HG03520 (cell line): Measurements from ENCODE around the gene SDCBP2.
"Not testable (repeated sequence)": the region's sequence is repeated elsewhere in the genome, so short reads cannot be mapped to it uniquely, and the experiment has no call there.

Experiments used
- ATAC-seq: cut with Tn5 transposase; IDR thresholded peaks from one replicate; pipeline ENCODE4 v1.9.1; 2021; ENCODE audit warnings: mild to moderate bottlenecking, moderate library complexity; ENCODE audit not compliant: unreplicated experiment

Gene SDCBP2

DNA sequence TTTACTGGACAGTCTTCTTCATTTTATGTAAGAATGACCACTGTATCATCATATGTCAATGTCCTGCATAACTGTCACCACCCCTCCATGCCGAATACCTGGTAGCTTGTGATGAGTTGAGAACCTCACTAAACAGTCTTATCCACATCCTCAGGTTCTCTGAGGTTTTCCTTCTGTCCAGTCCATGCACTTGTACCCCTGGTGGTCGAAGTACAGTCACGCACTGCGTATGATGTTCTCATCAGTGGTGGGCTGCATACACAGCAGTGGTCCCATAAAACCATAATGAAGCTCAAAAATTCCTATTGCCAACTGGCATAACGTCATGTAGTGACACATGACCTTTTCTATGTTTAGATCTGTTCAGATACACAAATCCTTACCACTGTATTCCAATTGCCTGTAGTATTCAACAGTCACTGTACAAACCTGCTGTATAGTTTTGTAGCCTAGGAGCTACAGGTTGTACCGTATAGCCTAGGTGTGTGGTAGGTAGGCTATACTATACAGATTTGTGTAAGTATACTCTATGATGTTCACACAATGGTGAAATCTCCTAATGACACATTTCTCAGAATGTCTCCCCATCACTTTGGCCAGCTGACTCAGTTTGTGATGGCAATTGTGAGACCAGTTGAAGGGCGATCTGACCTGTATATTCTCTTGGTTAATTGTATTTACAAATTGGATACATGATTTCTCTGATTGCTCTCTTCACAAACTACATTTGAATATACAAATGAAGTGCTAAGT lies 31.3 kb upstream of the SDCBP2 start:
- no peak for ATAC-seq

DNA sequence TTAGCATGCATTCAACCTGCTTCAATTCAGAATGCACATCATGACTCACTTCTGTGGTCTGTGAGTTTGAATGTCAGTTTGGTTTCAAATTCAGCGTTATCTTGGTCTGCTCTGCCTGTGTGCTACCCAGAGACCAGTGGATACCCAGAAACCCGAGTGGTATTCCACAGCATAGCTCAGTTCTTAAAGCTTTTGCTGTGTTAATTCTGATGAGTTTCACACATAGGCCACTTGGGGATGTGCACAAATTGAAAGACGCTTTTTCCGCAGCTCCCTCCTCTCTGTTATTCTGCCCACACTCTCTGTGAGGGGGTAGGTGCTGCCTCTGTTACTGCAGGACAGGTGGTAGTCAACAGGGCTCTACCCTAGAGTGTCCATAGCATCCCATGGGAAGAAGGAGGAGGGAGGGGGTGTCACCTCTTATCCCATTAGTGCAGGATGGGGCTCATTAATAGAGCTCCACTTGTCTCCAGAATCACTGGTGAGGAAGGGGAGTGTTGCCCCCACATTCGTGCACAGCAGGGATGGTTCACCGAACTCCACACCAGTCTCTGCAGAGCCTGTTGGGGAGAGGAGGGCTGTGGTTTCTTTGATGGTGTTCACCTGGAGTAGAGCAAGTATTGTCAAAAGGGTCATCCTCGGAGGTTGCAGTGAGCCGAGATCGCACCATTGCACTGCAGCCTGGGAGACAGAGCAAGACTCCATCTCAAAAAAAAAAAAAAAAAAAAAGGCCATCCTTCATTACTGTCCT lies 29.2 kb upstream of the SDCBP2 start:
- ATAC-seq, result no peak

DNA sequence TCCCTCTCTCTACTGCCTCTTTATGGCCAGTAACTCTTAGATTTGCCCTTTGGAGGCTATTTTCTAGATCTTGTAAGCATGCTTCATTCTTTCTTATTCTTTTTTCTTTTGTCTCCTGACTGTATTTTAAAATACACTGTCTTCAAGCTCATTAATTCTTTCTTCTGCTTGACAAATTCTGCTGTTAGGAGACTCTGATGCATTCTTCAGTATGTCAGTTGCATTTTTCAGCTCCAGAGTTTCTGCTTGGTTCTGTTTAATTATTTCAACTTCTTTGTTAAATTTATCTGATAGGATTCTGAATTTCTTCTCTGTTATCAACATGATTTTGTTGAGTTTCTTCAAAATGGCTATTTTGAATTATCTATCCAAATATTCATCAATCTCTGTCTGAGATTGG lies 25.0 kb upstream of the SDCBP2 start:
- ATAC-seq, result no peak

DNA sequence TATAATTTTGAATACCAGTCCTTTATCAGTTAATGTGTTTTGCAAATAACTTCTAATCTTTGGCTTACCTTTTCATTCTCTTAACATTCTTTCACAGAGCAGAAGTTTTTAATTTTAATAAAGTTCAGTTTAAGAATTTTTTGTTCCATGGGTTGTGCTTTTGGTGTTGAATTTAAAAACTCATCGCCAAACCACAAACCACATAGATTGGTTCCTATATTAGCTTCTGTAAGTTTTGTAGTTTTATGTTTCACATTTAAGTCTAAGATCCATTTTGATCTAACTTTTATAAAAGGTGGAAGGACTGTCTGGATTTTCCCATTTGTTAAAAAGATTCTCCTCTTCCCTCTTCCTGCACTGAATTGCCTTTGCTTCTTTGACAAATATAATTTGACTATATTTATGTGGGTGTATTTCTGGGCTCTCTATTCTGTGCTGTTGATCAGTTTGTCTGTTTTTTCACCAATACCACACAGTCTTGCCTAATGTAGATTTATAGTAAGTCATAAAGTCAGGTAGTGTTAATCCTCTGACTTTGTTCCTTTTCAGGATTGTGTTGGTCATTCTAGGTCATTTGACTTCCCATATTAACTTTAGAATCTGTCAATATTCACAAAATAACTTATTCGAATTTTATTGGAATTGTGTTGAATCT lies 17.5 kb upstream of the SDCBP2 start:
- ATAC-seq, result no peak

DNA sequence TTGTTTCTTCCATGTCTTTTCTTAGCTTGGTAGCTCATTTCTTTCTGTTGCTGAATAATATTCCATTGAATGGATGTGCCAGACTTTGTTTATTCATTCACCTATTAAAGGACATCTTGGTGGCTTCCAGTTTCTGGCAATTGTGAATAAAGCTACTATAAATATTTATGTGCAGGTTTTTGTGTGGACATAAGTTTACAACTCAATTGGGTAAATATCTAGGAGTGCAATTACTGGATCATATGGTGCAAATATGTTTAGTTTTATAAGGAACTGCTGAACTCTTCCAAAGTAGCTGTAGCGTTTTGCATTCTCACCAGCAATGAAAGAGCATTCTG lies 16.8 kb upstream of the SDCBP2 start:
- ATAC-seq, result no peak

DNA sequence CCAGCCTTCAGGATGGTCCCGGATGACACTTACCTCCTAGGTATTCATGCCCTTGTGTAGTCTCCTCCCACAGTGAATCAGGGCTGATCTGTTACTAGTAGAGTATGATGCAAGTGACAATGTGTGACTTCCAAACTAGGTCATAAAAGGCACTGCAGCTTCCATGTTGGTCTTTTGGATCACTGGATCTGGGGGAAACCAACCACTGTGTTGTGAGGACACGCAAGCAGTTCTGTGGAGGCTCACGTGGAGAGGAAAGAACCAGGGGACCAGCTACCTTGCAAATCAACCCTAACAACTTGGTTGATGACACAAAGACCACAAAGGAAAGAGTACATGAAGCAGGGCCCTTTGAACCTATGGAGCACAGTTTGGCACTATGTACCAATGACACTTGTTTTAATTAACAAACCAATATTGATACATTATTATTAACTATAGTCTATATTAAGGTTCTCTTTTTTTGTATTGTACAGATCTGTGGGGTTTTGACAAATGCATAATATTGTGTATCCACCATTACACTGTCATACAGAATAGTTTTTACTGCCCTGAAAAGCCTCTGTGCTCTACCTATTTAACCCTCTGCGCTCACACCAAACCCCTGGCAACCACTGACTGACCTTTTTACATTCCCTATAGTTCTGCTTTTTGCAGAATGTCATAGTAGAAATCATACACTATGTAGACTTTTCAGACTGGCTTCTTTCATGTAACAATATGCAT lies 16.3 kb upstream of the SDCBP2 start:
- no peak for ATAC-seq

DNA sequence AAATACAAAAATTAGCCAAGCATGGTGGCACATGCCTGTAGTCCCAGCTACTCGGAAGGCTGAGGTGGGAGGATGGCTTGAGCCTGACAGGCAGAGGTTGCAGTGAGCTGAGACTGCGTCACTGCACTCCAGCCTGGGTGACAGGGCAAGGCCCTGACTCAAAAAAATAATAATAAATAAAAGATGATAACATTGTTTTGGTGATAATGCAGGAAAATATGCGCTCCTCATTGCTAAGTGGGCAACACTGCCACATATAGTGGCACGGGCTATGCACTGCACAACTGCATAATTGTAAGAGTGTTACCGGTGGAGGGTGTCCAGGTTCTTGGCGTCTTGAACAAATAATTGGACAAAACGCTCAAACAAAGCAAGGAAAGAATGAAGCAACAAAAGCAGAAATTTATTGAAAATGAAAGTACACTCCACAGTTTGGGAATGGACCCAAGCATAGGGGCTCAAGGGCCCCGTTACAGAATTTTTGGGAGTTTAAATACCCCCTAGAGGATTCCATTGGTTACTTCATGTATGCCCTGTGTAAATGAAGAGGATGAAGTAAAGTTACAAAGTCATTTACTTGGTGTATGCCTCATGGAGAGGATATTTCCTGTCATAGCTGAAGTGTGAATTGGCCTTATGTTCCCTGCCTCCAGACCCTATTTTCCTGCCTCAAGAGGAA lies 14.6 kb upstream of the SDCBP2 start:
- not testable (repeated sequence) for ATAC-seq

DNA sequence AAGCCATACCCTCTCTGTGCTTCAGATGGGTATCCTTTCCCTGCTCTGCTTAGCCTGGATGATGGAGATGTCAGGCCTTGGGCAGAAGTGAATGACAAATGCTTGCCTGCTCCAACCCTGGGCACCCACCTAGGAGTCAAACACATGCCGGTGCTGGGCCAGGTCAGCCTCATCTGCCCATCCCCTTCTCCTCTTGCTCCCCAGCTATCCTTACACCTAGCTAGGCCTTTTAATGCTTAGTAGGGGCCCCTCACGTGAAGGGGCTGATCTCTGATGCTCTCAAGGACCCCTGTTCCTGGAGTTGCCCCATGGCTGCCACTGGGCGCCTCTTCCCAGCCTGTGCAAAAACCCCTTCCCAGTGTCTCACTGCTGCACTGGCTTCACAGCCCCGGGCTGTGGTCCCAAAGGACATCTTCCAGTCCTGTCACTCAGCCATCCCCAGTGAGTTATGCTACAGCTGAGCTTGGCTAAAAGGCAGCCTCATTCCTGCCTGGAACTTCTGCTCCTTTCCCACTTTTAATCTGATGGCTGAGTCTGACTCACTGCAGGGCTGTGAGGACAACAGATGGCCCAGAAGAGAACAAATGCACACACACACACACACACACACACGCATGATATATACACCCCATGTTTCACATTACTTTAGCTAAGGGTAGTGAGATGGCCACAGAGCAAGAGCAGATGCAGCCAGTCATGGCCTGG lies 12.8 kb upstream of the SDCBP2 start:
- no peak for ATAC-seq

DNA sequence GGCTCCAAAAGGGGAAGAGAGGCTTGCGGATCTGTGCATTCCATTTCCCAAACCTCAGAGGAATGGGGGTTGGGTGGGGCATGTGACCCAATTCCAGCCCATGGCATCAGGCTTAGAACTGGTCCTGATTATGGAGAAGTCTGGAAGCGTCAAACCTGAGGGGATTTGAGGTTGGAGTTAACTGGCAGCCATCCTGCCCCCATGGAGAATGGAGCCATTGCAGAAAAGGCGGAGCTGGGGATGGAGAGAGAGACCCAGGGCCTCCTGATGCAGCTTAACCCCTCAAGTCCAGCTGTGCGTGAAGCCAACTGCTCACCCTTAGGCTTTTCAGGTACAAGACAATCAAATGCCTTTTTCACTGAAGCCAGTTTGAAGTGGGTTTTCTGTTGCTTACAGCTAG lies 9.9 kb upstream of the SDCBP2 start:
- no peak for ATAC-seq

DNA sequence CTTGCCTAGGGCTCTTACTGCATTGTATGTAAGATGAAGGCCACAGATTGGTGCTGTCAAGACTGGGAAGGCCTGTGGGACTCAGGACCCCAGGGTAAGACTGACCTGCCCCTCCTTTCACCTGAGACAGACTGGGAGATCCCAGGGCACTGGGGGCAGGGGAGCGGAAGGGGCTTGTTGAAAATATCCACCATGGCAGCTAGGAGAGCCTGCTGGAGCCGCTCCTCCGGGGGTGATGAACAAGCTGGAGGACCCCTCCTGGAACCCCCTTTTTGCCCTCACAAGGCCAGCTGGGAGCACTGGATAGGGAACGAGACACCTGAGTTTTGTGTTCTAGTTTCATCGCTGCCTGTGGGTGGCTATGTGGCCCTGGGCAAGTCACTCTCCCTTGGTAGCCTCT lies 9.2 kb upstream of the SDCBP2 start:
- ATAC-seq, result no peak

DNA sequence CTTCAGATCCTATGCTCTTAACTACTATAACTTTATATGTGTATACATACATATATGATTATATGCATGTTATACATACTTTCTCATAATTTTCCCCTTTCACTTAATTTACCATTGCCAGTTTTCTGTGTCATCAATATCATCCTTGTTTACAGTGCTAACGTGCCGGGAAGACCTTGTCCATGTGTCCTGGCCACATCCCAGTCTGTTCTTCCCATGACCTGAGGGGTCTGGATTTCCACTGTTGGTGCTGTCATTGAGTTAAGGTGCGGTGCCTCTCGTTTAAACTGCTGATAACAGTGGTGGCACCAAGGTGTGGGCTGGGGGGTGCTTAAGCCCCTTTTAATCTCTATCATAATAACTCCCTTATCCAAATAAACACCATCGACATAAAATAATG lies 8.5 kb upstream of the SDCBP2 start:
- no peak for ATAC-seq

DNA sequence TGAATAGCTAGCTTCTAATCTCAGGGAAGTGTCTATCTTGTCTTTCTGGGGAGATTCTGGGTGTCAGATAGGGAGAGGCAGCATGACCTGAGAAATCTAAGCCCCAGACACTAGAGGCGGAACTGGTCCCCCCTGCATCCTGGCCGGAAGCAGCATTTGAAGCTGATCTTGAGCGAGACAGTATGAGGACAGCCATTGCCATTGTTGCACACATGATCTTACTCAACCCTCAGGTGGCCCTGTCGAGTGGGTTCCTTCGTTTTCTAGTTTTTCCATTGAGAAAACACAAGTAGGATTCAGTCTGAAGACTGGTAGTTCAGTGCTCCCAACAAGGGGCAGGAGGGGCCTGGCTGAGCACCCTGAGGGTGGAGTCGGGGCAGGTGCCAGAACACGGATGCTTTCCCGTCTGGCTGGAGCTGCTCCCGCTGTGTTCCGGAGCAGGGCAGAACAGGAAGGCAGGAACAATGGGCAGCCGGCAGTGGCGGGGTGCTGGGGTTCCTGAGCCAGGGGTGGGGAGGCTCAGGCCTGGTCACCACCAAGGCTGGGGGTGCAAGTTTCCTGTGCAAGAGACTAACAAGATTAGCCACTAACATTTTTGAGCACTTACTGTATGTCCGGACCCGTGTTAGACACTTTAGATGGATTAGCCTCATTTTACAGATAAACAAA lies 7.9 kb upstream of the SDCBP2 start:
- ATAC-seq, result no peak

DNA sequence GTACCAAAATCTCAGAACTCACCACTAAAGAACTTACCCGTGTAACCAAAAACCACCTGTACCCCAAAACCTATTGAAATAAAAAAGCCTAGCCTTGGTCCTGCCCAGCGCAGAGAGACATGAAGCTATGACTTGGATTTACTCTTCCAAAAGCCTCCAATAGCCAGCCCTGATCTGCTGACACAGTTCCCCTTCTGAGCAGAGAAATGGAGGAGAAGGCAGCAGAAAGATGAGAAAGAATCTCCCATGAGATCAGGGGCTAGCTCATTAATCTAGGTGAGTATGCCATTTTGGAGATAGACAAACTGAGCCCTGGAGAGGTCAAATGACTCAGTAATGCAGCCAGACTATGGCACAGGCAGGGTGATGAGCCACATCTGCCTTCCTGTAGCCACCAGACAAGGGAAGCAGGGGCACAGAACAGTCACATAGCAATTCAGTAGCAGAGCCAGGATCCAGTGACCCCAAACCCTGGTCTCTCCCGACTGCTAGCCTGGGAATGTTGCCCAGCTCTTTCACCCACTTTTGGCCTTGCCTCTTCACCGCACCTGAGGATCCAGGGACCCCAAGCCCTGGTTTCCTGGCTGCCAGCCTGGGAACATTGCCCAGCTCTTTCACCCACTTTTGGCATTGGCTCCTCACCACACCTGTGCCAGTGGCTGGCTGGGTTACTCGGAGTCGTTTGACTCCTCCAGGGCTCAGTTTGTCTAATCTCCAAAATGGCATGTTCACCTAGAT lies 7.2 kb upstream of the SDCBP2 start:
- no peak for ATAC-seq

DNA sequence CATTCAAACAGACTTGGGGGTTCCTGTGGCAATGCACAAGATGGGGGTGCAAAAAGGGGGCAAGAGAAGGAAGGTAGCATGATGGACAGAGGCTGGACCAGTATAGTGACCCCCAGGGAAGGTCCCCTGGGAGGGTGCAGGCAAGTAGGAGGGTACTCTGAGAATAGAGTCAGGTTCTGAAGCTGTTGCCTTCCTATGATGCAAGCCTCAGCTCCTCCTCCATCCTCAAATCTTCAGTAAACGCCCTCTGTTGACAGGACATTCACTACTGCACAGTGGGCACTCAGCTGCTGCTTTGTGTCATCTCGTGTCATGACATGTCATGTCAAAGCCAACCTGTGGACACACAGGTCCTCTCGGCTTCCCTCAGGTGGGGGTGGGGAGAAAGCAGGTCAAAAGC lies 5.8 kb upstream of the SDCBP2 start:
- no peak for ATAC-seq

DNA sequence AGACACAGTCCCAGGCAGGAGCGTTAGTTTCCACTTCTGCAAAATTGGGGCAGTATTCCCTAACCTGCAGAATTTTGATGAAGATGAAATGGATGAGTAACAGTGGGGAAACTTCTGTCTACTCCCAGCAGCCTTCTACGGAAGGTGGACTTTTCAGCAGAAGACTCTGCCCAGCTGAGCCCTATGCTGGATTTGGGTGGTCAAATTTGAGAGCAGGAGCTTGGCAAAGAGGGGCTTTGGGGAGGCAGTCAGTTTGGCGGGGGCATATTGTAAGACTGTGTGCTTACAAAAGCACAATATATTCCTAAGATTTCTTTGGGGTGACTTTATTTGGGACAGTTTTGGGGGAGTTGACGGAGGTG lies 5.4 kb upstream of the SDCBP2 start:
- ATAC-seq, result no peak

DNA sequence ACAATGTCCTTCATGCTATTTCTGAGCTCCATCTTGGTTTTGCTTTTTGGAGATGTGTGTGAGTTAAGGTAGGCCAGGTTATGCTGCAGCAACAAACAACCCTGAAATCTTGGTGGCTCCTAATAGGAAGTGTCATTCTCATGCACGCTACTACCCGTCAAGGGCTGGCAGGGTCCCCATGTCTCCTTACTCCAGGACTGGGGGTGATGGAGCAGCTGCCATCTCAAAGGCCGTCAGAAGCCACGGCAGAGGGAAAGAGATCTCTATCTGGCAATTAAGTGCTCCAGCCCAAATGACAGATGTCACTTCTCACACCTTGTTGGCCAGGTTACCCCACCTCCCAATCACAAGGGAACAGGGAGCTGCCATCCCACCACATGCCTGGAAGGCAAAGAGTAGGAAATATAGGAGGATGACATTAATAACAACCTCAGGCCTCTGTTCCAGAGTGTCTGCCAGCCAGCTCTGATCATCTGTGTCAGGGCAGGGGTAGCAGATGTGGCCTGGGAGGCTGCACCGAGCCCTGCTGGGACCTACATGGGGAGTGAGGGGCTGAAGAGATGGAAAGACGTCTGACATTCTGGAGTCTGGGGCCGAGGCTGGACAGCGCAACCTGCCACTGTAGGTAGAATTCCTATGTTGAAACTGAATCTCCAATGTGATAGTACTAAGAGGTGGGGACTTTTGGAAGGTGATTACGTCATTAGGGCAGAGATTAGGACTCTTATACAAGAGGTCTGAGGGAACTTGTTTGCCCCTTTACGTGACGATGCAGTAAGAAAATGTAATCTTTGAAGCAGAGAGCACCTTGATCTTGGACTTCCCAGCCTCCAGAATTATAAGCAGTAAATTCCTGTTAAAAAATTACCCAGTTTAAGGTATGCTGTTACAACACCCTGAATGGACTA lies 4.8 kb upstream of the SDCBP2 start:
- no peak for ATAC-seq

DNA sequence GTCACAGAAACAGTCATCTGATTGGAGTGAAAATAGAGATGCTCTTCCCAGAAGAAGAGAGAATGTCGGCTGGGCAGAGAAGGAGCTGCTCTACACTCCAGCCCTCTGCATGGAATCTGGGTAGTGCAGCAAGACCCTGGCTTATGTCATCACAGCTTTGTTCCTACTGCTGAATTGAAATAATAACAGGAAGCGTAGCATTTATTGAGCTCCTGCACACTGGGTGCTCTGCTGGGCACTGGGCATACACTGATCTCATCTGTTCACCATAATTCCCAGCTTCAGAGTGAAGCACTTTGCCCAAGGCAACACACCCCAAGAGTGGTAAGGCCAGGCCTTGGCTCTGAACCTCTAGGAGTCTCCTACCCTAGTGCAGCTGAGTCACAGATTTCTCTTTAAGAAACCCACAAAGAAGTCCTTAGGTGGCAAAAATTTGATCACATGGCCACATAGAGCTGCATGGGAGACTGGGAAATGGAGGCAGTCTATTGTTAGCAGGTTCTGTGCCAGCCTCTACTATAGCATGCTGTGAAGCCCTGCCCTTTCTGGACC lies 3.9 kb upstream of the SDCBP2 start:
- no peak for ATAC-seq
